GM21423 (cell line): ENCODE results near the gene TYSND1.
A peak's percentile ranks its signal among the peaks of the same experiment; 100 is the strongest.
"Not testable (repeated sequence)": the region's sequence is repeated elsewhere in the genome, so short reads cannot be mapped to it uniquely, and the experiment has no call there.

ENCODE experiments used
- ATAC-seq: cut with Tn5 transposase; IDR thresholded peaks from one replicate; pipeline ENCODE4 v1.9.1; 2021; ENCODE audit warnings: mild to moderate bottlenecking, moderate library complexity; ENCODE audit not compliant: unreplicated experiment

TYSND1 gene, protein sequence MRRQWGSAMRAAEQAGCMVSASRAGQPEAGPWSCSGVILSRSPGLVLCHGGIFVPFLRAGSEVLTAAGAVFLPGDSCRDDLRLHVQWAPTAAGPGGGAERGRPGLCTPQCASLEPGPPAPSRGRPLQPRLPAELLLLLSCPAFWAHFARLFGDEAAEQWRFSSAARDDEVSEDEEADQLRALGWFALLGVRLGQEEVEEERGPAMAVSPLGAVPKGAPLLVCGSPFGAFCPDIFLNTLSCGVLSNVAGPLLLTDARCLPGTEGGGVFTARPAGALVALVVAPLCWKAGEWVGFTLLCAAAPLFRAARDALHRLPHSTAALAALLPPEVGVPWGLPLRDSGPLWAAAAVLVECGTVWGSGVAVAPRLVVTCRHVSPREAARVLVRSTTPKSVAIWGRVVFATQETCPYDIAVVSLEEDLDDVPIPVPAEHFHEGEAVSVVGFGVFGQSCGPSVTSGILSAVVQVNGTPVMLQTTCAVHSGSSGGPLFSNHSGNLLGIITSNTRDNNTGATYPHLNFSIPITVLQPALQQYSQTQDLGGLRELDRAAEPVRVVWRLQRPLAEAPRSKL

DNA sequence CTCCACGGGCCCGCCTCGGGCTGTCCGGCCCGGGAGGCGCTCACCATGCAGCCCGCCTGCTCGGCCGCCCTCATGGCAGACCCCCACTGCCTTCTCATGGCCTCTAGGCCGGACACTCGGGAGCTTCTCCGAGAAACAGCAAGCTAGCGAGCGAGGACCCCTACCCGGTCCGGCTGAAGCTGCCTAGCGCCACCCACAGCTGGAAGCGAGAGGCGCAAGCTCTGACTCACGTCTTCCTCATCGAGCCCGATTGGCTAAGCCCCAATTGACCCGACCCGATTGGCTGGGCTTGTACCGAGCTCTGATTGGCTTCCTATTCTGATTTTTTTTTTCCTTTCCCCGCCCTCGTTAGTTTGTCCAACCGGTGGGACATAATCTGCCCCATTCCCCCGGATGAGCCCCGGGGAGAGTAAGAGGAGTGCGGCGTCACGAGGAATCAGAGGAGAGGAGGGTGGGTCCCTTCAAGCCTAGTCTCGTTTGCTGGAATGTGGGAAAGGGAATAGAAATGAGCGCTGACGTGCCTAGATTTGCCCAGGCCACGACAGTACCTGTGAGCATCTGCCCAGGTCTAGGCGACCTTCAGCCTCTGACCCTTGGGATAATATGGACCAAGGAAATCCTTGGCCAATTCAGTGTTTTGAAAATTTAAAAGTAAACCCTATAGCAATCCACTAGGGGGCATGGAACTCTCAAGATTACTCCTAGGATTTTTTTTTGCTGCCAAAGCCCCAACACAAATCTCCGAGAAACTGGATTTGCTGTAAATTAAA, at the start of gene TYSND1:
TSS of gene TYSND1 (minus strand) at position 212 of the 770 bp plus-strand sequence. CDS start at position 98, 114 bp downstream.
- peak; percentile 92 for ATAC-seq

DNA sequence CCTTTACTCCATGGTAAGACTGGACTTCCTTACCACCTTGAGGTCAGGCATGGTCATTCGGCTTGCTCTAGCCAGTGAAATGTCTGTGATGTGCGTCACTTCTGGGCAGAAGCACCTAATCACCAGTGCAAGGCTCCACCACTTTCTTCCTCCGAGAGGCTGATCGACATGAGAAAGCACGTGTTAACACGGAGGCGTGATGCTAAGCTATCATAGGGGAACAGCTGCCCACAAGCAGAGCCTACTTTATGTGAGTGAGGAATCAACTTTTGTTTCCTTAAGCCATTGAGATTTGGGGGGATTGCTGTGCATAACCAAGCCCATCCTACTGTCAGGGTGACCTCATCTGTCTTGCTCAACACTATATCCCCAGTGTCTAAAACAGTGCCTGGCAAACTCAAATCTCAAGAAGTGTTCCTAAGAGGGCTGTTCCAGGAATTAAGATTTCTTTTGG, 46.9 kb upstream of the TYSND1 start:
- no peak for ATAC-seq

DNA sequence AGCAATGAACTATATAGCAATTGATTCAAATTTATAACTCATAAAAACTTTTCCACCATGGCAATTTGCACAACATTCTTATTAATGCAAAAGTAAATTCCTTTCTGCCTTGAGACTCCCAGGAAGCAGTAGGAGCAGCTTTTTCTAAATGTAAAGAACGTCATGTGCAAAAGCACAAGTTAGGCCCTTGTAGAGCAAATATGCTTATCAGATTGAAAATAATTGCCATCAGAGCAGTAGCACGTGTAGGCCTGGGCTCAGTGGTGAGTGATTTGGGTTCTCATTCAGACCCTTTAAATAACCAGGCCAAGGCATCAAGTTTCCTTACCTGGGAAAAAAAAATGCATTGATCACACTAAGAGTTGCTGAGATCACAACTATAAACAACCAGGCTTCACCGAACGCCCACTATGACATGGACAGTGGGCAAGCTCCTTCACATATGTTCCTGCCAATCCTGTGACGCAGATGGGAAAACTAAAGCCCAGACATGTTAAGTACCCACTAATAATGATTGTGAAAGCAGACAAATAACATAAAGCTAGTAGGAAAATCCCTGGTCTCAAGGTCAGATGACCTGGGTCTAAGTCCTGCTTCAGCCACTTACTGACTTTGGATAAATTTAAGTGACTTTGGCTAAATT, 45.9 kb upstream of the TYSND1 start:
- no peak for ATAC-seq

DNA sequence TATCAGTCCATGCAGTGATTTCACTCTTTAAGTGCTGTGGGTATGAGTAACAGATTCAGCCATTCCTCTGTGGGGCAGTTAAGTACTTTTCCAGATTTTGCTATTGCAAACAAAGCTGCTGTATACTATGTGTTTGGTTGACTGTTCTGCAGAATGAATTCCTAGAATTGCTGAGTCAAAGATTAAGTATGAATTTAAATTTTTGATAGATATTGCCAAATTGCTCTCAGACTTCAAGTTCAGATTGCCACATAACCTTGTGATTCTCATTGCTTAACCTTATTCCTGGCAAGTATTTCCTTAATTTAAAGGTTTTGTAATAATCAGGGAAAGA, 45.4 kb upstream of the TYSND1 start:
- no peak for ATAC-seq

DNA sequence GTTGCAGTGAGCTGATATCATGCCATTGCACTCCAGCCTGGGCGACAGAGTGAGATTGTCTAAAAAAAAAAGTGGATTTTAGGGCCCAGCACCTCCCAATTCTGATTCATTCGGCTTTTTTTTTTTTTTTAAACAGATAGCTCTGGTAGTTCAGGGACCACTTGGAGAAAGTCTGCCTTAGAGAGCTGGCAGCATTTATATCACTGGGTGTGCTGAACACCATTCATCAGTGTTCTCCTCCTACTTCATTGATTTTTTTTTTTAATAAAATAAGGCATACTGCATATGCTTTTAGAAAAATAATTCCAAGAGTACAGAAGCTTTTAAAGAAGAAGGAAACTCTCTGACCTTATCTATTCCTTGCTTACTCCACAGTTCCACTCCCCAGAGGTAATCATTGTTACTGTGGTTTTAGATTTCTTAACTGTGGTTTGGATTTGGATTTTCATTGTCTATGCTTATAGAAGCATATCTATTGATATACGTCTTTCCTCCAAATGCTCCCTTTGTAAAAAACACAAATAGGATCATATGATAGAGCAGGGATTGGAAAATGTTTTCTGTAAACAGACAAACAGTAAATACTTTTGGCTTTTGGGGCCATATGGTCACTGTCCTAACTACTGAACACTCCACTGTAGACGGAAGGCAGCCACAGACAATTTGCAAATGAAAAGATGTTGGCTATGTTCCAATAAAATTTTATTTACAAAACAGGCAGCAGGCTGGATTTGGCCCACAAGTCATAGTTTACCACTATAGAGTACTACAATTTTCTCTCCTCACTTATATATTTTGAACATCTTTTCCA, 44.9 kb upstream of the TYSND1 start:
- ATAC-seq: no peak

DNA sequence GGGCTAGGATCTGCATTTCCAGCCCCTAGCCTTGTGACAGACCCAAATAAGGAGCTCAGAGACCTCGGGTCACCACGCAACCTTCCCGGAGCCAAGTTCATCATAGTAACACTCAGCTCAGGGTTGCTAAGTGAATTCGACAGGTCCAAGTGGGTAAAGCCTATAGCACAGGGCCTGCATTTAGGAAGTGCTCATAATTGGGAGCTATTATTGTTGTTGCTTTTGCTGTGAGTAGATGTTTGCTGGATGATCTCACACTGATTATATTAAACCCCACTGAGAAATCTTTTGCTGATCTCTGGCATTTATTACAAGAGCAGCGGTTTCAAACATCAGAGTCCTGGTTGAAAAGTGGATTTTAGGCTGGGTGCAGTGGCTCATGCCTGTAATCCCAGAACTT, 44.1 kb upstream of the TYSND1 start:
- no peak for ATAC-seq

DNA sequence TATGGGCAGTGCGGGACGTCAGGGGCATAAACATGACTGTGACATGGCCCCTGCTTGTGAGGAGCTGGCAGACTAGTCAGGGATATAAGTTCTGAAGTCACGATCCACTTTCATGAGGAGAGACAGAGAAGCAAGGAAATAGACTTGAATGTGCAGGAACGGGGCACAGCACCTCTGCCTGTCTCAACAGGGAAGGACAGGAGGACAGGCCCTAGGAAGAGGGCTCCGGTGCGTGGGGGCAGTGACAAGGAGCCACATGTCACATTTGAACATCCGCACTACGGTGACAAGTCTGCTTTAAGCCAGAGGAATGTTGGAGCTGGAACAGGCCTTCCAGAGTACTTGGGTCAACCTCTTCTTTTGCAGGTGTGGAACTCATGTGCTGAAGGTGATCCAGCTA, 43.6 kb upstream of the TYSND1 start:
- ATAC-seq: no peak

DNA sequence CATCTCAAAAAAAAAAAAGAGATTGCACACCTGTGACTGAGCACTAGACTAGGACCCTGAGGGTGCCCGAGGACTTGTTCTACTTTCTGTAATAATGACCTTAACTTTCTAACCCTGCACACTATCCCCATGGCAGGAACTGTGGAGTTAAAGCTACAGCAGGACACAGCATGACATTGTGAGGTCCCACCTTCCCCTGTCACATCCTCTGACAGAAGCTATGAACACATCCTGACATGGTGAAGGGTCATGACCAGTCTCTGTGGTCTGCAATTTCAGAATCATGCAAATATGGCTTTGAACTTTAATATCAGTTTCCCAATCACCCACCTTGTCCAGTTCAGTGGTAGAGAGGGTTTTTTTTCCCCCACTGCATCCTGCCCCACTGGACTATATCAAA, 42.3 kb upstream of the TYSND1 start:
- ATAC-seq: no peak

DNA sequence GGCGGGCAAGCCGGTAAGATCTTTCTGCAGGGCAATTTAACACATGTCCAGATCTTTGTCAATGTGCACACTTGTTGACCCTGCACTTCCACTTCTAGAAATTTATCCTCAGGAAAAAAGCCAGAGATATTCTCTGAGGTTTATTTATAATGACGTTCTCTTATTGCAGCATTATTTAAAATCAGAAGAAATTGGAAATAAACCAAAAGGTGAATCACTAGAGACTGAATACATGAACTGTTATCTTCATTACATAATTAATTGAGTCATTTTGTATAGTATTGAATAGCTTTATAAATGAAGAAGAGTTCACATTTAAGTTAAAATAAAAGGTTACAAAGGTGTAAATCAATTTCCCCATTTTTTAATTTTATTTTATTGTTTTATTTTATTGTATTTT, 40.1 kb upstream of the TYSND1 start:
- no peak for ATAC-seq

DNA sequence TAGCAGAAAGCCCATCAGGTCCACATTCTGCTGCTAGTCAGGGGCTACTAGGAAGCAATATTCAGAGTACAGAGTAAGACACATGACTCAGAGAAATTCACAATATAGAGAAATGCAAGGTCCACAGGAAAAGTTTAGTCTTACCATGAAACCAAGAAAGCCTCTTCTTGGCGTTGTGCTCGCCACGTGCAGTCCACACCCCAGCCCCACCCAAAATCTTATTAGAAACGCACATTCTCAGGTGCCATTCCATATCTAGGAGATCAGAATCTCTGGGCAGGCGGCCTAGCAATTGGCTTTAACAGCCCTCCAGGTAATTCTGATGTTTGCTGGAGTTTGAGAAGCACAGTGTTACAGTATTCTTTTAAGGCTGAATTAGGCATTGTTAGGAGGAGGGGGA, 39.6 kb upstream of the TYSND1 start:
- ATAC-seq: no peak

DNA sequence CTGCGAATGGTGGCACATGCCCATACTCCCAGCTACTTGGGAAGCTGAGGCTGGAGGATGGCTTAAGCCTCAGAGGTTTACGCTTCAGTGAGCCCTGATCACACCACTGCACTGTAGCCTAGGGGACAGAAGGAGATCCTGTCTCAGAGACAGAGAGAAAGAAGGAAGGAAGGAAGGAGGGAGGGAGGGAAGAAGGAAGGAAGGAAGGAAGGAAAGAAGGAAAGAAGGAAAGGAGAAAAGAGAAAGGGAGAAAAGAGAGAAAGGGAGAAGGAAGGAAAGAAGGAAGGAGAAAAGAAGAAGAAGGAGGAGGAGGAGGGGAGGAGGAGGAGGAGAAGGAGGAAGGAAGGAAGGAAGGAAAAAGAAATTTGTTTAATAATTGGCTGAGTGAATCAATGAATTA, 36.8 kb upstream of the TYSND1 start:
- ATAC-seq: no peak

DNA sequence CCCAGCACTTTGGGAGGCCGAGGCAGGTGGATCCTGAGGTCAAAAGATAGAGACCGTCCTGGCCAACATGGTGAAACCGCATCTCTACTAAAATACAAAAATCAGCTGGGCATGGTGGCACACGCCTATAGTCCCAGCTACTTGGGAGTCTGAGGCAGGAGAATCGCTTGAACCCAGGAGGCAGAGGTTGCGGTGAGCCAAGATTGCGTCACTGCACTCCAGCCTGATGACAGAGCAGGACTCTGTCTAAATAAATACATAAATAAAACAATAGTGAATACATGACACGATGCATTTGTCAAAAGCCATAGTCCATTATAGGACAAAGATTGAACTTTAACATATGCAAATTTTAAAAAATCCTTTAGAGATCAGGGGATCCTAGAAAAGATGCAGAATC, 32.7 kb upstream of the TYSND1 start:
- not testable (repeated sequence) for ATAC-seq

DNA sequence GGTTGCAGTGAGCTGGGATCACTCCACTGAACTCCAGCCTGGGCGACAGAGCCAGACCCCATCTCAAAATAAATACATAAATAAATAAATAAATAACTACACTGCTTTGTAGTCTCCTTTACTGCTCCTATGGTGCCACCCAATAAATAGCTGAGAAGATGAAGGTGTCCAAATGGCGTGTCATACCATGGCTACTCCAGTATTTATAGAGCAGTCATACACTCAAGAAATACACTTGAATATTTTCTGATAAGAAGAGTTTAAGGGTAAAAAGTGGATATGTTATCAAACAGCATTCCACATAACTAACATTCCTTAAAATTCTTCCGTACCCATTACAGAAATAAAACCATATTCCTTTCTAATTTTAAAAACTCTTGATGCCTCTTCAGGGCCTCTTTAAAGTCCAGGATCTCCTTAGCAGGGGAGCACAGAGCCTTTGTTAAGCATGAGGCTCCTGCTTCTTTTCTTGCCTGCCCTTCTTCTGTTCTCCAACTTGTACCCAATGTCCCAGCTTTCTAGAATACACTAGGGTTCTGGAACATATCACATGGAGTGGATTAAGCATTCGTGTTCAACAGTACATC, 31.7 kb upstream of the TYSND1 start:
- no peak for ATAC-seq

DNA sequence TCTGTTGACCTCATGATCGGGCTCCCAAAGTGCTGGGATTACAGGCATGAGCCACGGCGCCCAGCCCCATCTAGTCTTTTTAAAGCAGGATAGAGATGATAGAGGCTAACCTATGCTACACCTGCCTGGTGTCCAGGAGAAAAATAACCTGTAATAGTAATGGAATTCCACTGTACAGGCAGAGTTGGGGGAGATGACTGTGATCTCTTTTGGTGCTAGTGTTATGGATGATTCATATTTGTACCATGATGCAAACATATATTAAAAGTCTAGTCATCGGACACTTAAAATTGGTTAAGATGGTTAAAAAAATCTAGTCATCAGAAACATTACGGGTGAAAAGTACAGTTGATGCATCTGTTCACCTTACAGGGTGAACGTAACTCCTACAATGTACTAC, 29.9 kb upstream of the TYSND1 start:
- ATAC-seq: no peak

DNA sequence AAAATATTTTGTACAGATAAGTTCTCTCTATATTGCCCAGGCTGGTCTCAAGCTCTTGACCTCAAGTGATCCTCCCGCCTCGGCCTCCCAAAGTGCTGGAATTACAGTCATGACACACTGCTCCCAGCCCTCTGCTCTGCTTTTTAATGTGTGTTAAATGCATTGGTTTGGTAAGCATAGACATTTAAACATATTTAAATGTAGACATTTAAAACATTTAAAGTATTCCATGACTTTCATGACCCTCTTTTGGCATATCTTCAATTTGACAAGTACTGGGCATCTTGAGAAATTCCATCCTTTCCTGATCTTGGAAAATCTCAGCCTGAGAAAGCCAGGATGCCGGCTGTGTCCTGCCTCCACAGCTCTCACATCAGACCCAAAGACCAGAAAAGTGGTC, 29.0 kb upstream of the TYSND1 start:
- no peak for ATAC-seq

DNA sequence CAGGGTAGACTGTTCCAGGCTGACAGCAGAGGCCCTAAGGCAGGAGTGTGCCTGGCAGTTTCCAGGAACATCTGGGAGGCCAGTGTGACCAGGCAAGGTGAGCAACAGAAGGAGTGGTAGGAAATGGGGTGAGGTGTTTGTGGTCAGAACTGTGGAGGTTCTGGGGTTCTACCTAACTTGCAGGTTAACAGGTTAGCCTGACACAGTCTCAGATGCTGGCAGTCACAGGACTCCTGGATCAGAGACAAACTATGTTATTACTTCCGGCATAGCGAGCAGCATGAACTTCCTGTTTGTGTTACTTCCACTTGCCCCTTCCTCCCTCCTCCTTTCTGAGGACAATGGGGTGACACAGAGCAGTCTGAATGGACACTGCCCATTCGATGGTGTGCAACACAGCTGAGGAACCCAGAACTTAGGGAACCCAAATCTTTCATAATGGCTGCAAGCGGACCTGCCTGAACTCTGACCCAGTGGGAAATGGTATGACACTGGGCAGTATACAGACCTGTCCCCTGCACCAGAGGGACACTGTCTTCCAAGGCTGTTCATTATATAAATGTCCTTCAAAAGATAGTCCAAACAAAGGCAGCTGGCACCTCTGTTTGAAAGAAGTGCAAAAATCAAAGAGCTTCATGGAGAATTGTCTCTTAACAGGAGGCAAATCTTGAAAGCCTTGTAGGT, 27.7 kb upstream of the TYSND1 start:
- no peak for ATAC-seq

DNA sequence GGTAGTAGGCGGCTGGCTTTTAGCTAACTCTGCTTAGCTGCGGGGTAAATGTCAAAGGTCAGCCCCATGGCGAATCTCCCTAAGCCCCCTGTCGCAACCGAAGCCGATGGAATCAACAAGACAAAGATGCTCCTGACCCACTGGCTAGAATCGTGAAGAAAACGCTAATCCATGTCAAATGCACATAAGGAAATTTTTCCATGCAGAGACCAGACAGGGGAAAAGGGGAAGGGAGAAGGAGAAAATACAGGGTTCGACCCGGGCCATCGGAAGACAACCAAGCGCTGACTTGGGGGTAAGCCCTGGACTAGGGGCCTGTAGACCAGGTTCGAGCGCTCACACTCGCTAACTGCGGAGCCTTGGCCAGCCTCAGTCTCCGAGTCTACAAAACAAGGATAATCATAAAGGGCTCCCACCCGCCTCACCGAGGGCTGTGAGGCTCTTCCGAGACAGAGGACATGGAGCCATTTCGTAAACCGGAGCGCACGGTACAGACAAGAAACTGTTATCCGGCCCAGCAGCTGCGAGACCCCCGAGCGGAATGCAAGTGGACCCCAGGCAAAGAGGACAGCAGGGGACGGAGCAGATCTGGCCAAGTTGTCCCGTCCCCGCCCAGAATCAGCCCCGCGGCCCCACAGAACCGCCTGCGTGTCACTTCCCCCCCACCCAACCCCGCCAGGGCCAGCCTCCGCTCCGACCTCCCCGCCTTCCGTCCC, 23.3 kb upstream of the TYSND1 start:
- ATAC-seq: no peak

DNA sequence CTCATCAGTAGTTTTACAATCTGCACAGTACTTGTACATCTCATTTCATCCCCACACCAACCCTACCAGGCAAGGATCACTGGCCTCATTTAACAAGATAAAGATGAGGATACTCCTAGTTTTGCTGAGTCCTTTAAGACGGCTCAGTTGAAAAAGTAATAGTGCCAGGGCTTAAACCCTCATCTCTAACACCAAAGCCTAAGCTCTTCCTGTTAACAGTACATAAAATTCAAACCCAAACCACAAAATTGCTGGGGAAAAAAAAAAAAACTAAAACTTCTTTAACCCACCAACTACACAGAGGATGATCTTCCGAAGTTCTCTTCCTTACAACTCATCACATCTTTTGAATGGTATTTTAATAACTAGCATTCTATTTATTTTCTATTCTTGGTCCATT, 22.5 kb upstream of the TYSND1 start:
- ATAC-seq: no peak

DNA sequence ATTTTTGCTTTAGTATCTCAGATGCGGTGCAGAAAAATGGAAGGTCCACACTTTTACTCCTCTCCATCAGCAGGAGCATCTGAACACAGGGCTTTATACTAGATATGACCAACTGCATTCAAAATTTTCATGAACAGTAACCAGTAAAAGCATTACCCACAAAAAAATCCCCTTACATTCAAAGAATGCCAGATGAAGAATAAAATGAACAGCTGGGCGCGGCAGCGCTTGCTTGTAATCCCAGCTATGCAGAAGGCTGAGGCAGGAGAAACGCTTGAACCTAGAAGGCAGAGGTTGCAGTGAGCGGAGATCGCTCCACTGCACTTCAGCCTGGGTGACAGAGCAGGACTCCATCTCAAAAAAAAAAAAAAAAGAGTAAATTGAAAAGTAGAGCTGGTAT, 20.7 kb upstream of the TYSND1 start:
- ATAC-seq: no peak
